GM23338 (cell line): ENCODE measurements around the gene LRRC38. TPM values are rescaled to one million over a fixed set of nuclear protein-coding genes. Genes with fewer than 3 reads are reported as not detected.

Source experiments
- ATAC-seq: fragments of 200-7000 bp; cut with Tn5 transposase; 3 replicates; pipeline ENCODE4 v1.9.1; 2020
- DNase-seq: peaks from one replicate; pipeline ENCODE4 v3.0.0-alpha.2; 2015; ENCODE audit warnings: low spot score
- H2AFZ ChIP-seq: fragments of 200-600 bp; sonication (generic); 2 replicates; pipeline ENCODE4 v1.8.0; 2016; ENCODE audit warnings: antibody characterized with exemption, mild to moderate bottlenecking, moderate library complexity
- H3F3A ChIP-seq: fragments of 200-600 bp; sonication (generic); replicated peaks from 2 replicates; pipeline ENCODE4 v1.8.0; 2017; ENCODE audit warnings: antibody characterized with exemption, mixed run types, low read depth
- H3K27ac ChIP-seq: fragments of 200-600 bp; sonication (generic); 2 replicates; pipeline ENCODE4 v1.6.1; 2016; ENCODE audit warnings: low read depth
- H3K27me3 ChIP-seq: fragments of 200-600 bp; sonication (generic); 2 replicates; pipeline ENCODE4 v1.8.0; 2016; ENCODE audit warnings: mild to moderate bottlenecking, mixed run types, moderate library complexity; ENCODE audit not compliant: insufficient read depth
- H3K36me3 ChIP-seq: fragments of 200-600 bp; sonication (generic); 2 replicates; pipeline ENCODE4 v1.8.0; 2016; ENCODE audit warnings: mild to moderate bottlenecking; ENCODE audit not compliant: insufficient read depth
- H3K4me1 ChIP-seq: fragments of 200-600 bp; sonication (generic); 2 replicates; pipeline ENCODE4 v1.8.0; 2016; ENCODE audit warnings: mild to moderate bottlenecking, moderate library complexity; ENCODE audit not compliant: insufficient read depth
- H3K4me2 ChIP-seq: fragments of 200-600 bp; sonication (generic); 2 replicates; pipeline ENCODE4 v1.7.1; 2017; ENCODE audit warnings: mixed run types
- H3K4me3 ChIP-seq: fragments of 200-600 bp; sonication (generic); 2 replicates; pipeline ENCODE4 v1.6.1; 2016; ENCODE audit warnings: mixed run types
- H3K79me2 ChIP-seq: fragments of 200-600 bp; sonication (generic); replicated peaks from 2 replicates; pipeline ENCODE4 v1.8.0; 2017; ENCODE audit warnings: mild to moderate bottlenecking; ENCODE audit not compliant: insufficient read depth
- H3K9me2 ChIP-seq: fragments of 200-600 bp; sonication (generic); 2 replicates; pipeline ENCODE4 v1.8.0; 2017; ENCODE audit not compliant: insufficient read depth
- H4K20me1 ChIP-seq: fragments of 200-600 bp; sonication (generic); replicated peaks from 2 replicates; pipeline ENCODE4 v1.8.0; 2017; ENCODE audit warnings: mild to moderate bottlenecking; ENCODE audit not compliant: insufficient read depth
- H3K27ac Mint-ChIP-seq: 2 replicates; pipeline ENCODE4 v1.8.0; 2020; ENCODE audit warnings: inconsistent platforms, mild to moderate bottlenecking, moderate library complexity, mixed read lengths
- H3K27me3 Mint-ChIP-seq: 3 replicates; pipeline ENCODE4 v1.8.0; 2022; ENCODE audit warnings: low read depth, mild to moderate bottlenecking, moderate library complexity, mixed read lengths, inconsistent platforms; ENCODE audit not compliant: insufficient read depth, poor library complexity
- H3K36me3 Mint-ChIP-seq: 3 replicates; pipeline ENCODE4 v1.8.0; 2021; ENCODE audit warnings: low read depth, mild to moderate bottlenecking, inconsistent platforms, moderate library complexity, mixed read lengths
- H3K4me1 Mint-ChIP-seq: 3 replicates; pipeline ENCODE4 v1.8.0; 2020; ENCODE audit warnings: mild to moderate bottlenecking, inconsistent platforms, mixed read lengths
- H3K4me3 Mint-ChIP-seq: 3 replicates; pipeline ENCODE4 v1.8.0; 2021; ENCODE audit warnings: moderate library complexity, mild to moderate bottlenecking, inconsistent platforms, mixed read lengths
- H3K9me3 Mint-ChIP-seq: 3 replicates; pipeline ENCODE4 v1.8.0; 2020; ENCODE audit warnings: moderate library complexity, mild to moderate bottlenecking, inconsistent platforms, mixed read lengths
- CREB1 ChIP-seq: fragments of 250-450 bp; sonication (Bioruptor Pico); IDR thresholded peaks from 2 replicates; pipeline ENCODE4 v1.5.0; 2020; ENCODE audit warnings: low read depth, mild to moderate bottlenecking, moderate library complexity
- CTCF ChIP-seq, 2 experiments: fragments of 200-600 bp in 1 of 2; sonication (generic) in 1 of 2; conservative IDR thresholded peaks; 2 replicates each; pipeline versions ENCODE4 v1.5.1 to v1.6.1; 2016 to 2017; ENCODE audit warnings: antibody characterized with exemption in 2 of 2, low read depth in 2 of 2, mild to moderate bottlenecking in 2 of 2, moderate library complexity in 1 of 2
- EZH2 ChIP-seq: fragments of 200-600 bp; sonication (generic); IDR thresholded peaks from one replicate; pipeline ENCODE4 v1.8.0; 2017; ENCODE audit warnings: antibody characterized with exemption, mild to moderate bottlenecking, low read depth; ENCODE audit not compliant: unreplicated experiment
- EZH2phosphoT487 ChIP-seq: fragments of 200-600 bp; sonication (generic); IDR thresholded peaks from one replicate; pipeline ENCODE4 v1.8.1; 2018; ENCODE audit warnings: antibody characterized with exemption; ENCODE audit not compliant: unreplicated experiment
- JUNB ChIP-seq: IDR thresholded peaks from one replicate; pipeline ENCODE4 v1.6.1; 2016; ENCODE audit warnings: antibody characterized with exemption; ENCODE audit not compliant: unreplicated experiment
- NANOG ChIP-seq: IDR thresholded peaks from 2 replicates; pipeline ENCODE4 v1.6.1; 2016; ENCODE audit warnings: antibody characterized with exemption, borderline replicate concordance
- POLR2AphosphoS5 ChIP-seq: IDR thresholded peaks from 2 replicates; pipeline ENCODE4 v1.6.1; 2016; ENCODE audit warnings: antibody characterized with exemption, low read depth
- STAT1 ChIP-seq: IDR thresholded peaks from one replicate; pipeline ENCODE4 v1.6.1; 2016; ENCODE audit warnings: antibody characterized with exemption; ENCODE audit not compliant: unreplicated experiment
- ZNF114 ChIP-seq: fragments of 250-450 bp; sonication (Bioruptor Pico); IDR thresholded peaks from 2 replicates; pipeline ENCODE4 v1.5.0; 2020; ENCODE audit warnings: mild to moderate bottlenecking, moderate library complexity
- ZNF331 ChIP-seq: fragments of 250-450 bp; sonication (Bioruptor Pico); IDR thresholded peaks from 2 replicates; pipeline ENCODE4 v1.5.0; 2020; ENCODE audit warnings: low read depth, mild to moderate bottlenecking, moderate library complexity
- polyA plus RNA-seq: library from polyadenylated mRNA; unstranded; fragments of >200 nt; fragmentation: Nextera tagmentation; extraction: Ambion mirVana; gene quantifications from 2 replicates; pipeline ENCODE4 v1.2.1, GENCODE V29; 2016
- total RNA-seq: library from RNA; depleted of rRNA; stranded (reverse); fragments of >200 nt; shearing (Covaris generic); gene quantifications from 2 replicates; pipeline ENCODE4 v1.2.3, GENCODE V29; 2014
- TF ChIP-seq, protein P1 (sequence below): fragments of 250-450 bp; sonication (Bioruptor Pico); IDR thresholded peaks from 2 replicates; pipeline ENCODE4 v1.5.0; 2020; ENCODE audit warnings: mild to moderate bottlenecking, moderate library complexity
- TF ChIP-seq, protein P2 (sequence below): IDR thresholded peaks from one replicate; pipeline ENCODE4 v1.6.1; 2018; ENCODE audit warnings: antibody characterized with exemption; ENCODE audit not compliant: unreplicated experiment
- TF ChIP-seq, protein P3 (sequence below): IDR thresholded peaks from 2 replicates; pipeline ENCODE4 v1.6.1; 2016; ENCODE audit warnings: antibody characterized with exemption

The LRRC38 gene
- total and polyA plus RNA-seq, 2 experiments from 2014 or later: 0.17 TPM; not detected in 1

GRCh38 chr1:13507075-13507474 lies 6.7 kb downstream of the LRRC38 start:
- no peak for TF ChIP-seq CTCF (conservative IDR thresholded peaks at IDR 0.05; ENCODE audit: low read depth in 2 of 2)
- TF ChIP-seq EZH2: no peak
- no peak for TF ChIP-seq CREB1 (CRISPR knock-in tag)
- no peak for TF ChIP-seq ZNF114 (CRISPR knock-in tag)
- TF ChIP-seq, protein P1, sequence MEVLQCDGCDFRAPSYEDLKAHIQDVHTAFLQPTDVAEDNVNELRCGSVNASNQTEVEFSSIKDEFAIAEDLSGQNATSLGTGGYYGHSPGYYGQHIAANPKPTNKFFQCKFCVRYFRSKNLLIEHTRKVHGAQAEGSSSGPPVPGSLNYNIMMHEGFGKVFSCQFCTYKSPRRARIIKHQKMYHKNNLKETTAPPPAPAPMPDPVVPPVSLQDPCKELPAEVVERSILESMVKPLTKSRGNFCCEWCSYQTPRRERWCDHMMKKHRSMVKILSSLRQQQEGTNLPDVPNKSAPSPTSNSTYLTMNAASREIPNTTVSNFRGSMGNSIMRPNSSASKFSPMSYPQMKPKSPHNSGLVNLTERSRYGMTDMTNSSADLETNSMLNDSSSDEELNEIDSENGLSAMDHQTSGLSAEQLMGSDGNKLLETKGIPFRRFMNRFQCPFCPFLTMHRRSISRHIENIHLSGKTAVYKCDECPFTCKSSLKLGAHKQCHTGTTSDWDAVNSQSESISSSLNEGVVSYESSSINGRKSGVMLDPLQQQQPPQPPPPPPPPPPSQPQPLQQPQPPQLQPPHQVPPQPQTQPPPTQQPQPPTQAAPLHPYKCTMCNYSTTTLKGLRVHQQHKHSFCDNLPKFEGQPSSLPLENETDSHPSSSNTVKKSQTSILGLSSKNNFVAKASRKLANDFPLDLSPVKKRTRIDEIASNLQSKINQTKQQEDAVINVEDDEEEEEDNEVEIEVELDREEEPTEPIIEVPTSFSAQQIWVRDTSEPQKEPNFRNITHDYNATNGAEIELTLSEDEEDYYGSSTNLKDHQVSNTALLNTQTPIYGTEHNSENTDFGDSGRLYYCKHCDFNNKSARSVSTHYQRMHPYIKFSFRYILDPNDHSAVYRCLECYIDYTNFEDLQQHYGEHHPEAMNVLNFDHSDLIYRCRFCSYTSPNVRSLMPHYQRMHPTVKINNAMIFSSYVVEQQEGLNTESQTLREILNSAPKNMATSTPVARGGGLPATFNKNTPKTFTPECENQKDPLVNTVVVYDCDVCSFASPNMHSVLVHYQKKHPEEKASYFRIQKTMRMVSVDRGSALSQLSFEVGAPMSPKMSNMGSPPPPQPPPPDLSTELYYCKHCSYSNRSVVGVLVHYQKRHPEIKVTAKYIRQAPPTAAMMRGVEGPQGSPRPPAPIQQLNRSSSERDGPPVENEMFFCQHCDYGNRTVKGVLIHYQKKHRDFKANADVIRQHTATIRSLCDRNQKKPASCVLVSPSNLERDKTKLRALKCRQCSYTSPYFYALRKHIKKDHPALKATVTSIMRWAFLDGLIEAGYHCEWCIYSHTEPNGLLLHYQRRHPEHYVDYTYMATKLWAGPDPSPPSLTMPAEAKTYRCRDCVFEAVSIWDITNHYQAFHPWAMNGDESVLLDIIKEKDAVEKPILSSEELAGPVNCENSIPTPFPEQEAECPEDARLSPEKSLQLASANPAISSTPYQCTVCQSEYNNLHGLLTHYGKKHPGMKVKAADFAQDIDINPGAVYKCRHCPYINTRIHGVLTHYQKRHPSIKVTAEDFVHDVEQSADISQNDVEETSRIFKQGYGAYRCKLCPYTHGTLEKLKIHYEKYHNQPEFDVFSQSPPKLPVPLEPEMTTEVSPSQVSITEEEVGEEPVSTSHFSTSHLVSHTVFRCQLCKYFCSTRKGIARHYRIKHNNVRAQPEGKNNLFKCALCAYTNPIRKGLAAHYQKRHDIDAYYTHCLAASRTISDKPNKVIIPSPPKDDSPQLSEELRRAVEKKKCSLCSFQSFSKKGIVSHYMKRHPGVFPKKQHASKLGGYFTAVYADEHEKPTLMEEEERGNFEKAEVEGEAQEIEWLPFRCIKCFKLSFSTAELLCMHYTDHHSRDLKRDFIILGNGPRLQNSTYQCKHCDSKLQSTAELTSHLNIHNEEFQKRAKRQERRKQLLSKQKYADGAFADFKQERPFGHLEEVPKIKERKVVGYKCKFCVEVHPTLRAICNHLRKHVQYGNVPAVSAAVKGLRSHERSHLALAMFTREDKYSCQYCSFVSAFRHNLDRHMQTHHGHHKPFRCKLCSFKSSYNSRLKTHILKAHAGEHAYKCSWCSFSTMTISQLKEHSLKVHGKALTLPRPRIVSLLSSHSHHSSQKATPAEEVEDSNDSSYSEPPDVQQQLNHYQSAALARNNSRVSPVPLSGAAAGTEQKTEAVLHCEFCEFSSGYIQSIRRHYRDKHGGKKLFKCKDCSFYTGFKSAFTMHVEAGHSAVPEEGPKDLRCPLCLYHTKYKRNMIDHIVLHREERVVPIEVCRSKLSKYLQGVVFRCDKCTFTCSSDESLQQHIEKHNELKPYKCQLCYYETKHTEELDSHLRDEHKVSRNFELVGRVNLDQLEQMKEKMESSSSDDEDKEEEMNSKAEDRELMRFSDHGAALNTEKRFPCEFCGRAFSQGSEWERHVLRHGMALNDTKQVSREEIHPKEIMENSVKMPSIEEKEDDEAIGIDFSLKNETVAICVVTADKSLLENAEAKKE (CRISPR knock-in tag): no peak
- TF ChIP-seq POLR2AphosphoS5: no peak
- TF ChIP-seq, protein P2, sequence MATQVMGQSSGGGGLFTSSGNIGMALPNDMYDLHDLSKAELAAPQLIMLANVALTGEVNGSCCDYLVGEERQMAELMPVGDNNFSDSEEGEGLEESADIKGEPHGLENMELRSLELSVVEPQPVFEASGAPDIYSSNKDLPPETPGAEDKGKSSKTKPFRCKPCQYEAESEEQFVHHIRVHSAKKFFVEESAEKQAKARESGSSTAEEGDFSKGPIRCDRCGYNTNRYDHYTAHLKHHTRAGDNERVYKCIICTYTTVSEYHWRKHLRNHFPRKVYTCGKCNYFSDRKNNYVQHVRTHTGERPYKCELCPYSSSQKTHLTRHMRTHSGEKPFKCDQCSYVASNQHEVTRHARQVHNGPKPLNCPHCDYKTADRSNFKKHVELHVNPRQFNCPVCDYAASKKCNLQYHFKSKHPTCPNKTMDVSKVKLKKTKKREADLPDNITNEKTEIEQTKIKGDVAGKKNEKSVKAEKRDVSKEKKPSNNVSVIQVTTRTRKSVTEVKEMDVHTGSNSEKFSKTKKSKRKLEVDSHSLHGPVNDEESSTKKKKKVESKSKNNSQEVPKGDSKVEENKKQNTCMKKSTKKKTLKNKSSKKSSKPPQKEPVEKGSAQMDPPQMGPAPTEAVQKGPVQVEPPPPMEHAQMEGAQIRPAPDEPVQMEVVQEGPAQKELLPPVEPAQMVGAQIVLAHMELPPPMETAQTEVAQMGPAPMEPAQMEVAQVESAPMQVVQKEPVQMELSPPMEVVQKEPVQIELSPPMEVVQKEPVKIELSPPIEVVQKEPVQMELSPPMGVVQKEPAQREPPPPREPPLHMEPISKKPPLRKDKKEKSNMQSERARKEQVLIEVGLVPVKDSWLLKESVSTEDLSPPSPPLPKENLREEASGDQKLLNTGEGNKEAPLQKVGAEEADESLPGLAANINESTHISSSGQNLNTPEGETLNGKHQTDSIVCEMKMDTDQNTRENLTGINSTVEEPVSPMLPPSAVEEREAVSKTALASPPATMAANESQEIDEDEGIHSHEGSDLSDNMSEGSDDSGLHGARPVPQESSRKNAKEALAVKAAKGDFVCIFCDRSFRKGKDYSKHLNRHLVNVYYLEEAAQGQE: no peak
- no peak for TF ChIP-seq JUNB
- no peak for TF ChIP-seq STAT1
- no peak for TF ChIP-seq NANOG
- TF ChIP-seq ZNF331 (CRISPR knock-in tag): no peak
- TF ChIP-seq, protein P3, sequence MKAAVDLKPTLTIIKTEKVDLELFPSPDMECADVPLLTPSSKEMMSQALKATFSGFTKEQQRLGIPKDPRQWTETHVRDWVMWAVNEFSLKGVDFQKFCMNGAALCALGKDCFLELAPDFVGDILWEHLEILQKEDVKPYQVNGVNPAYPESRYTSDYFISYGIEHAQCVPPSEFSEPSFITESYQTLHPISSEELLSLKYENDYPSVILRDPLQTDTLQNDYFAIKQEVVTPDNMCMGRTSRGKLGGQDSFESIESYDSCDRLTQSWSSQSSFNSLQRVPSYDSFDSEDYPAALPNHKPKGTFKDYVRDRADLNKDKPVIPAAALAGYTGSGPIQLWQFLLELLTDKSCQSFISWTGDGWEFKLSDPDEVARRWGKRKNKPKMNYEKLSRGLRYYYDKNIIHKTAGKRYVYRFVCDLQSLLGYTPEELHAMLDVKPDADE: no peak
- TF ChIP-seq EZH2phosphoT487: no peak
- Histone ChIP-seq H3K4me1 (peaks cover 9% of the 10 kb centered on the region; the same call in 1 of the 2 replicates), H3K36me3 (no peaks in the 10 kb centered on the region), H3K9me2 (no peaks in the 10 kb centered on the region), H3K4me2 (no peak overlapping the region), H3F3A (no peaks in the 10 kb centered on the region), H3K27ac (no peak overlapping the region), H3K4me3 (no peak overlapping the region), H2AFZ (no peak overlapping the region), H4K20me1 (no peaks in the 10 kb centered on the region), H3K27me3 (peaks cover 27% of the 10 kb centered on the region), H3K79me2 (no peaks in the 10 kb centered on the region)
- Mint-ChIP-seq H3K9me3 (no peaks in the 10 kb centered on the region), H3K27ac (no peak overlapping the region), H3K36me3 (no peaks in the 10 kb centered on the region), H3K27me3 (peaks cover 39% of the 10 kb centered on the region), H3K4me3 (no peak overlapping the region), H3K4me1 (peaks cover 32% of the 10 kb centered on the region)
- DNase-seq: no peak
- ATAC-seq: no peak
